Choroid plexus epithelial cell (primary cell): Measurements from ENCODE around the gene ABCC6.
"Not testable (repeated sequence)": the region's sequence is repeated elsewhere in the genome, so short reads cannot be mapped to it uniquely, and the experiment has no call there.

Source experiments
- DNase-seq: peaks from one replicate; pipeline ENCODE4 v3.0.0-alpha.2; 2010; ENCODE audit warnings: low read depth
- H3K4me3 ChIP-seq: 2 replicates; pipeline ENCODE4 v1.5.1; 2011; ENCODE audit warnings: low read depth, mild to moderate bottlenecking, control low read depth, low read length, moderate library complexity
- TF ChIP-seq, protein P1 (sequence below): conservative IDR thresholded peaks from 2 replicates; pipeline ENCODE4 v1.5.1; 2011; ENCODE audit warnings: low read depth, mild to moderate bottlenecking, control low read depth, inconsistent platforms, low read length, moderate library complexity

ABCC6 gene

GRCh38 chr16:16110111-16110490 is 113.2 kb downstream of the ABCC6 start:
- no peak overlapping the region for H3K4me3 ChIP-seq
- TF ChIP-seq, protein P1, sequence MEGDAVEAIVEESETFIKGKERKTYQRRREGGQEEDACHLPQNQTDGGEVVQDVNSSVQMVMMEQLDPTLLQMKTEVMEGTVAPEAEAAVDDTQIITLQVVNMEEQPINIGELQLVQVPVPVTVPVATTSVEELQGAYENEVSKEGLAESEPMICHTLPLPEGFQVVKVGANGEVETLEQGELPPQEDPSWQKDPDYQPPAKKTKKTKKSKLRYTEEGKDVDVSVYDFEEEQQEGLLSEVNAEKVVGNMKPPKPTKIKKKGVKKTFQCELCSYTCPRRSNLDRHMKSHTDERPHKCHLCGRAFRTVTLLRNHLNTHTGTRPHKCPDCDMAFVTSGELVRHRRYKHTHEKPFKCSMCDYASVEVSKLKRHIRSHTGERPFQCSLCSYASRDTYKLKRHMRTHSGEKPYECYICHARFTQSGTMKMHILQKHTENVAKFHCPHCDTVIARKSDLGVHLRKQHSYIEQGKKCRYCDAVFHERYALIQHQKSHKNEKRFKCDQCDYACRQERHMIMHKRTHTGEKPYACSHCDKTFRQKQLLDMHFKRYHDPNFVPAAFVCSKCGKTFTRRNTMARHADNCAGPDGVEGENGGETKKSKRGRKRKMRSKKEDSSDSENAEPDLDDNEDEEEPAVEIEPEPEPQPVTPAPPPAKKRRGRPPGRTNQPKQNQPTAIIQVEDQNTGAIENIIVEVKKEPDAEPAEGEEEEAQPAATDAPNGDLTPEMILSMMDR: no peak
- DNase-seq: no peak

- TF ChIP-seq, protein P1: no peak
- no peak overlapping the region for H3K4me3 ChIP-seq
- DNase-seq: no peak
These were observed 113.7 kb downstream of the ABCC6 start for GRCh38 chr16:16109453-16110110.

- H3K4me3 ChIP-seq: no peak overlapping the region
- DNase-seq: no peak
- TF ChIP-seq, protein P1: no peak
These were observed 114.5 kb downstream of the ABCC6 start for GRCh38 chr16:16108759-16109158.

GRCh38 chr16:16107839-16108238 is 115.5 kb downstream of the ABCC6 start:
- TF ChIP-seq, protein P1: no peak

GRCh38 chr16:16106466-16106865 is 116.8 kb downstream of the ABCC6 start:
- no peak overlapping the region for H3K4me3 ChIP-seq
- TF ChIP-seq, protein P1: no peak
- DNase-seq: no peak

More at GRCh38 chr16:16107839-16108238, 115.5 kb downstream of the ABCC6 start:
- no peak for DNase-seq
- H3K4me3 ChIP-seq: no peak overlapping the region

- TF ChIP-seq, protein P1: no peak
- H3K4me3 ChIP-seq: no peak overlapping the region
These were observed 117.6 kb downstream of the ABCC6 start for GRCh38 chr16:16105646-16106045.

DNA sequence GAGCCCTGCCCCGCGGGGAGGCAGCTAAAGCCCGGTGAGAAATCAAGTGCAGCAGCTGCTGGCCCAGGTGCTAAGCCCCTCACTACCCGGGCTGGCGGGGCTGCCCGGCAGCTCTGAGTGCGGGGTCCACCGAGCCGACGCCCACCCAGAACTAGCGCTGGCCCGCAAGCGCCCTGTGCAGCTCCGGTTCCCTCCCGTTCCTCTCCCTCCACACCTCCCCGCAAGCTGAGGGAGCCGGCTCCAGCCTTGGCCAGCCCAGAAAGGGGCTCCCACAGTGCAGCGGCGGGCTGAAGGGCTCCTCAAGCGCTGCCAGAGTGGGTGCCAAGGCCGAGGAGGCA is 118.5 kb downstream of the ABCC6 start:
- not testable (repeated sequence) for H3K4me3 ChIP-seq

More at GRCh38 chr16:16105646-16106045, 117.6 kb downstream of the ABCC6 start:
- DNase-seq: no peak

DNA sequence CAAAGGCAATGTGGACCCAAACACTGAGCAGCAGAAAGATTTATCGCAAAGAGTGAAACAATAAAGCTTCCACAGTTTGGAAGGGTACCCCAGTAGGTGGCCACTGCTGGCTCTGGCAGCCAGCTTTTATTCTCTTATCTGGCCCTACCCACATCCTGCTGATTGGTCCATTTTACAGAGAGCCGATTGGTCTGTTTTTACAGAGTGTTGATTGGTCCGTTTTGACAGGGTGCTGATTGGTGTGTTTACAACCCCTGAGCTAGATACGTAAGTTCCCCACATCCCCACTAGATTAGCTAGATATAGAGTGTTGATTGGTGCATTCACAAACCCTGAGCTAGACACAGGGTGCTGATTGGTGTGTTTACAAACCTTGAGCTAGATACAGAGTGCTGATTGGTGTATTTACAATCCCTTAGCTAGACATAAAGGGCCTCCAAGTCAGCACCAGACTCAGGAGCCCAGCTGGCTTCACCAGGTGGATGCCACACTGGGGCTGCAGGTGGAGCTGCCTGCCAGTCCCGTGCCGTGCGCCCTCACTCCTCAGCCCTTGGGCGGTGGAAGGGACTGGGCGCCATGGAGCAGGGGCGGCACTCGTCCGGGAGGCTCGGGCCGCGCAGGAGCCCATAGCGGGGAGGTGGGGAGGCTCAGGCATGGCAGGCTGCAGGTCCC is 119.0 kb downstream of the ABCC6 start:
- H3K4me3 ChIP-seq, DNase-seq: not testable (repeated sequence)

More for the DNA sequence above, 118.5 kb downstream of the ABCC6 start:
- not testable (repeated sequence) for DNase-seq
